ENCODE data around the gene RFTN1.

RFTN1 gene

GRCh38 chr3:16302082-16302631 lies 211.3 kb downstream of the RFTN1 start:
- no peak for DNase-seq (ENCODE audit: low read depth)

- DNase-seq (ENCODE audit: low read depth) = no peak
Measured at GRCh38 chr3:16301507-16301906, 212.0 kb downstream of the RFTN1 start.

GRCh38 chr3:16300881-16301359 lies 212.6 kb downstream of the RFTN1 start:
- no peak for DNase-seq (ENCODE audit: low read depth)

GRCh38 chr3:16300307-16300706 lies 213.2 kb downstream of the RFTN1 start:
- no peak for DNase-seq (ENCODE audit: low read depth)

GRCh38 chr3:16299746-16300145 lies 213.8 kb downstream of the RFTN1 start:
- no peak for DNase-seq (ENCODE audit: low read depth)

- no peak for DNase-seq (ENCODE audit: low read depth)
Measured at GRCh38 chr3:16298891-16299290, 214.6 kb downstream of the RFTN1 start.

GRCh38 chr3:16297997-16298885 lies 215.3 kb downstream of the RFTN1 start:
- no peak for DNase-seq (ENCODE audit: low read depth)

- no peak for DNase-seq (ENCODE audit: low read depth)
Measured at GRCh38 chr3:16295298-16295890, 218.1 kb downstream of the RFTN1 start.

- no peak for DNase-seq (ENCODE audit: low read depth)
Measured at GRCh38 chr3:16294844-16295243, 218.7 kb downstream of the RFTN1 start.

- no peak for DNase-seq (ENCODE audit: low read depth)
Measured at GRCh38 chr3:16290827-16291196, 222.7 kb downstream of the RFTN1 start.

- no peak for DNase-seq (ENCODE audit: low read depth)
Measured at GRCh38 chr3:16290007-16290826, 223.3 kb downstream of the RFTN1 start.

- no peak for DNase-seq (ENCODE audit: low read depth)
Measured at GRCh38 chr3:16289144-16289889, 224.2 kb downstream of the RFTN1 start.

- no peak for DNase-seq (ENCODE audit: low read depth)
Measured at GRCh38 chr3:16288664-16289063, 224.8 kb downstream of the RFTN1 start.

- no peak for DNase-seq (ENCODE audit: low read depth)
Measured at GRCh38 chr3:16286751-16287543, 226.6 kb downstream of the RFTN1 start.

GRCh38 chr3:16286161-16286560 lies 227.3 kb downstream of the RFTN1 start:
- peak; percentile 64 for DNase-seq (ENCODE audit: low read depth)

GRCh38 chr3:16284633-16285032 lies 228.9 kb downstream of the RFTN1 start:
- DNase-seq (ENCODE audit: low read depth) = no peak

- no peak for DNase-seq (ENCODE audit: low read depth)
Measured at GRCh38 chr3:16280671-16281070, 232.8 kb downstream of the RFTN1 start.

- no peak for DNase-seq (ENCODE audit: low read depth)
Measured at GRCh38 chr3:16279010-16279801, 234.3 kb downstream of the RFTN1 start.

- DNase-seq (ENCODE audit: low read depth) = no peak
Measured at GRCh38 chr3:16277471-16277870, 236.0 kb downstream of the RFTN1 start.

- no peak for DNase-seq (ENCODE audit: low read depth)
Measured at GRCh38 chr3:16273867-16274266, 239.6 kb downstream of the RFTN1 start.

Data from activated T-cell treated with anti-CD3 and anti-CD28 coated beads for 24 hours (primary cell).